NCI-H1092 treated with DMSO at 0.1 percent for 48 hours (cell line): ENCODE results near the gene ABCC6.
"Not testable (repeated sequence)": the region's sequence is repeated elsewhere in the genome, so short reads cannot be mapped to it uniquely, and the experiment has no call there.

Source experiments
- DNase-seq: peaks from one replicate; lab custom pipeline; 2025; lab: John Stamatoyannopoulos, UW

ABCC6 gene

GRCh38 chr16:16112450-16113053 is 110.7 kb downstream of the ABCC6 start:
- no peak for DNase-seq

GRCh38 chr16:16111639-16112038 is 111.7 kb downstream of the ABCC6 start:
- DNase-seq: no peak

- no peak for DNase-seq
Observed at GRCh38 chr16:16110111-16110490, 113.2 kb downstream of the ABCC6 start.

GRCh38 chr16:16109453-16110110 is 113.7 kb downstream of the ABCC6 start:
- DNase-seq: no peak

- no peak for DNase-seq
Observed at GRCh38 chr16:16108759-16109158, 114.5 kb downstream of the ABCC6 start.

GRCh38 chr16:16107839-16108238 is 115.5 kb downstream of the ABCC6 start:
- DNase-seq: no peak

- DNase-seq: no peak
Observed at GRCh38 chr16:16106466-16106865, 116.8 kb downstream of the ABCC6 start.

GRCh38 chr16:16105646-16106045 is 117.6 kb downstream of the ABCC6 start:
- no peak for DNase-seq

- not testable (repeated sequence) for DNase-seq
Observed at GRCh38 chr16:16104804-16105141, 118.5 kb downstream of the ABCC6 start.

GRCh38 chr16:16104132-16104803 is 119.0 kb downstream of the ABCC6 start:
- DNase-seq: not testable (repeated sequence)

- DNase-seq: no peak
Observed at GRCh38 chr16:16102738-16103137, 120.6 kb downstream of the ABCC6 start.

GRCh38 chr16:16101585-16101984 is 121.7 kb downstream of the ABCC6 start:
- DNase-seq: no peak

GRCh38 chr16:16100631-16101030 is 122.7 kb downstream of the ABCC6 start:
- no peak for DNase-seq

- DNase-seq: no peak
Observed at GRCh38 chr16:16099320-16099719, 124.0 kb downstream of the ABCC6 start.
